GM19324 (cell line): Measurements from ENCODE around the gene APOBEC3B.
"Not testable (repeated sequence)": the region's sequence is repeated elsewhere in the genome, so short reads cannot be mapped to it uniquely, and the experiment has no call there.

Experiments
- ATAC-seq: cut with Tn5 transposase; IDR thresholded peaks from one replicate; pipeline ENCODE4 v1.9.1; 2021; ENCODE audit warnings: mild to moderate bottlenecking, moderate library complexity; ENCODE audit not compliant: unreplicated experiment, low FRiP score

APOBEC3B gene

DNA sequence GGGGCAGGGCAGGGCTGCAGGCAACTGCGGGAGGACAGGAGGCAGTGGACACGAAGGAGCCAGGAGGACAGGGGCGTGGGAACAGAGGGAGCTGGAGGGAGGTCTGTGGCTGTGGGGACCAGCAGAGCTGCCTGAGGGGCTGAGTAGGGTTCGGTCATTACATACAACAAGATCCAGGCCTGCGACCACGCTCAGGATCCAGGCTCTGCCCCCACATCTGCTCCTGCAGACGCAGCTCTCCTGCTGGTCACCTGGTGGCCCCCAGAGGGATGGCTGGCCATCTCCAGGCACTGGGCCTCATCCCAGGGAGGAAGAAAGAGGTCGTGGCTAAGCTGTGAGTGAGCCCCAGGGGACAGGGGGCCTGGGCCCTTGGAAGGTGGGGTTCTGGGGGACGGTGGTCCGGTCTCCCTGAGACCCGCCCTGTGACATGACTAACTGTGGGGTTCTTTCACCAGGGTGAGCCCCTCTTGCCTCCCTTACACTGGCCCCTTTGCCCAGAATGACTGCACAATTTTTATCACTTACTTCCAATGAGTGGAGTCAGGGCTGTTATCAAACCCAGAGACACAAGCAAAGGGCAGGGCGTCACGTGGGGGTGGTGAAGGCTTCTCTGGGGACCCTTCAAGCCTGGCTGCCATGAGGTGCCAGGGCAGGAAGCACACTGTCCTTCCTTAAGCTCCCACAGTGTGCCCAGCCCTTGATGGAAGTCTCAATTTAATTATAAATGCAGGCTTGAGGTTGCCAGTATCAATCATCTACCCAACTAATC is 31.4 kb upstream of the APOBEC3B start:
- no peak for ATAC-seq

DNA sequence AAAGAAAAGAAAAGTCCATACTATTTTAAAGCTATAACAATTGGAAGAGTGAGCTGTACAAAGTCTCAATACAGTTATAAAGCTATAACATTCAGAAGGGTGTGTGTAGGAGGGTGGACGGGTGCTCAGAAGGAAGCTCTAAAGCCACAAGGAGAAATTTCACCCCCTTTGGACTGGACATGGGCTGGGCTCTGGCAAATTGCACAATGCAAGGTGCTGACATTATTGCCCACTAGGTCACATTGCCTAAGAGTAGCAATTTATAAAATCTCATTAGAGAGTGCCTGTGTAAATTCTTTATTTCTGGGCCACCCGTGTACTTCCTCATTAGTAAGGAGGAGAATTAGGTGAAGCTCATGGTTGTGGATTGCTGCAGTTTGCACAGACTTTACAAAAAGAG is 30.4 kb upstream of the APOBEC3B start:
- ATAC-seq: no peak

GRCh38 chr22:38952281-38952993 is 29.7 kb upstream of the APOBEC3B start:
- no peak for ATAC-seq

DNA sequence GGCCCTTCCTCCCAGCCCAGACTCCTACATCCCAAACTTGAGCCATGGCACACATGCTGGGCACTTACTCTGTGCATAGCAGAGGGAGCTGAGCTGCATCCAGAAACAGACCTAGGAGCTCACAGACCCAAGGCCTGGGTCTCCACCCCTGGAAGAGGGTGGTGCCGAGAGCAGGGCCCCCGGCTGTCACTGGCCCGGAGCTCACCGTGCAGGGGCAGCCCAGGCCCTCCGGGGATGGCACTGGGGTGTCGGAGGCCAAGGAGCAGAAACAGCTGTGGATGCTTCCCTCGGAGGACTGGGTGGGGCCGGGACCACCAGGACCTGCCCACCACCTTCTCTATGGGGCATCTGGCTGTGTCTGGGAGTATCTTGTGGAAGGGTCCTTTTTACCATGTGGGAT is 29.1 kb upstream of the APOBEC3B start:
- no peak for ATAC-seq

- peak; percentile 65 for ATAC-seq
Observed at GRCh38 chr22:38953577-38954413, 28.4 kb upstream of the APOBEC3B start.

GRCh38 chr22:38954414-38955043 is 27.6 kb upstream of the APOBEC3B start:
- no peak for ATAC-seq

- no peak for ATAC-seq
Observed at GRCh38 chr22:38955250-38955905, 26.8 kb upstream of the APOBEC3B start.

- no peak for ATAC-seq
Observed at GRCh38 chr22:38955926-38956325, 26.2 kb upstream of the APOBEC3B start.

- ATAC-seq: no peak
Observed at GRCh38 chr22:38956551-38956950, 25.6 kb upstream of the APOBEC3B start.

DNA sequence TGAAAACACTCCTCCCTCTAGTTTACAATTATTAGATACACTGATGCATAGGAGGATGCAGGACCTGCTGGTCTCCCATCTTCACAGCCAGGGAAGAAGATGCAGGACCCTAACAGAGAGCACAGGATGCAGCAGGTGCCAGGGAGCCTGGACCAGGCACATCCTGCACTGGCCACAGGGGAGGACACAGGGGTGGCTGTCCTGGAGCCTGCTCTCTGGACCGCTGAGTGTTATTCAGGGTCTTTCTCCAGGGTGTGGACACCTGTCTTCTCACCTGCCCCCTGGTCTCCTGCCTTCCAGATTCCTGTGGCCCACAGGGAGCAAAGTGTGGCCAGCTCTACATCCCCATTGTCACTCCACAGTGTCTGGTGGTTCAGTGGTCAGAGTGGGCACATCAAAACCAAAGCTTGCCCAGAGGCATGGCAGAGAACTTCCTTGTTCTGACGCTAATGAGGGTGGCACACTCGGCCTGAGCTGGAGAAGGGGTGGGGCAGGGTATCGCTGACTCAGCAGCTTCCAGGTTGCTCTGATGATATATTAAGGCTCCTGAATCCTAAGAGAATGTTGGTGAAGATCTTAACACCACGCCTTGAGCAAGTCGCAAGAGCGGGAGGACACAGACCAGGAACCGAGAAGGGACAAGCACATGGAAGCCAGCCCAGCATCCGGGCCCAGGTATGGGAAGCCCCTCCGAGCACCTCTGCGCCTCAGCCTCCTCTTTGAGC is 24.9 kb upstream of the APOBEC3B start, which contains the start of gene APOBEC3A:
Gene APOBEC3A, plus strand, starts transcription at position 564 of the 725 bp plus-strand sequence. Its CDS starts 83 bp downstream, at position 647.
- ATAC-seq: no peak

GRCh38 chr22:38957808-38958650 is 24.1 kb upstream of the APOBEC3B start:
- ATAC-seq: no peak

DNA sequence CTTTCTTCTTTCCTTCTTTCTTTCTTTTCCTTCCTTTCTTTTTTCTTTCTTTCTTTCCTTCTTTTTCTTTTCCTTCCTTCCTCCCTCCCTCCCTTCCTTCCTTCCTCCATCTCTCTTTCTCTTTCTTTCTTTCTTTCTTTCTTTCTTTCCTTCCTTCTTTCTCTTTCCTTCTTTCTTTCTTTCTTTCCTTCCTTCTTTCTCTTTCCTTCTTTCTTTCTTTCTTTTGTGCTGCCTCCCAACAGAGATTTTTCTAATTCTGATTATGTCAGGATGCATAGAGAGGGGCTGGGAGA is 23.6 kb upstream of the APOBEC3B start:
- ATAC-seq: not testable (repeated sequence)

DNA sequence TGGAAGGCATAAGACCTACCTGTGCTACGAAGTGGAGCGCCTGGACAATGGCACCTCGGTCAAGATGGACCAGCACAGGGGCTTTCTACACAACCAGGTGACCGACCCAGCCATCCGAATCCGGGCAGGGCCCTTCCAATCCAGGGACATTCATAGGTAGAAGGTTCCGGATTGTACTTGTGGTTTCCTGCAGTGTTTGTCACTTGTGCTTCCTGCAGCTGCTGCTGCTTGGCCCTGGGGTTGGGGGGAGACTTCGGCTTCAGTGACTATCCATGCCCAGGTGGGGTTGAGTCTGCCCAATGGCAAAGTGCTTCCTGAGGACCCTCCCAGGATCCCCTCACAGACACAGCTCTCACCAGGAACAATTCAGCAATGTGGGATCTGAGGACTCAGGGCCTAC is 22.6 kb upstream of the APOBEC3B start:
- ATAC-seq: no peak

GRCh38 chr22:38960673-38961072 is 21.5 kb upstream of the APOBEC3B start:
- ATAC-seq: not testable (repeated sequence)

GRCh38 chr22:38963291-38963738 is 18.8 kb upstream of the APOBEC3B start:
- not testable (repeated sequence) for ATAC-seq

DNA sequence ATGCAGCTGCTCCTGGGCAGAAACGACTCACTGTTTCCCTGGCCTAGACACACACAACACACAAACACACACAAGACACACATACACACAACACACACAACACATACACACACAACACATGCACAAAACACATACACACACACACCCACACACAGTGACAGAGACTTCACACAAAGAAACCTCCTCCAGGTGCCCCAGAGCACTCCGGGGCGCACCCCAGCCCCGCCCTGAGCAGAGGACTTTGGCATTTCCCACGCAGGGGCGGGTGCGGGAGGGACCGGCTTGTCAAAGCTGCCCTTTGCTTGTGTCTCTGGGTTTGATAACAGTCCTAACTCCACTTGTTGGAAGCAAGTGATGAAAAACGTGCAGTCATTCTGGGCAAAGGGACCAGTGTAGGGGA is 18.3 kb upstream of the APOBEC3B start:
- ATAC-seq: no peak

- ATAC-seq: no peak
Observed at GRCh38 chr22:38964306-38964705, 17.8 kb upstream of the APOBEC3B start.

DNA sequence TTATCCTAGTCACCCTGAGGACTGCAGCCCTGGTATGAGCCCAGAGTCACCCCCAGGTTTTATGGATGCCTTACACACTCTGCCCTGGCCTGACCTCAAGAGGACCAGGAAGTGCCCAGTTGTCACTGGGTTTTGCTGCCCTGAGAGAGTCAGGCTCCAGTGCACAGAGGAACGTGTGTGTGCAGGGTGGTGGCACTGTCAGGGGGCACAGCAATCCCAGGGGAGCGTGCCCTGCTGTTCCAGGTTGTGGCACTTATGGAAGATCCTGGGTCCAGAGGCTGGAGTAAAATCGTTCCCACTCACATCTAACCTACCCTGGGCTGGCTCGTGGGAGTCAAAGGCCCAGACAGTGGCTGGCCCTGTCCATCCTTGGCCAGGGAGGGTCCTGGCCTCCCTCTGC is 17.2 kb upstream of the APOBEC3B start:
- ATAC-seq: no peak
